Lower lobe of right lung (tissue), 2 donors: ENCODE measurements around the gene RHEX. TPM values are rescaled to one million over a fixed set of nuclear protein-coding genes. Genes with fewer than 3 reads are reported as not detected.

ENCODE experiments used
- ATAC-seq, 2 donors: fragments of 200-7000 bp; cut with Tn5 transposase; one replicate each; pipeline ENCODE4 v1.9.1; 2020 to 2022; ENCODE audit warnings: mild to moderate bottlenecking in 2 of 2, moderate library complexity in 2 of 2
- DNase-seq: peaks from one replicate; pipeline ENCODE4 v3.0.0-alpha.2; 2020
- H3K27ac ChIP-seq: fragments of 200-600 bp; one replicate; pipeline ENCODE4 v1.8.0; 2022
- H3K27me3 ChIP-seq: fragments of 200-600 bp; one replicate; pipeline ENCODE4 v1.8.0; 2022; ENCODE audit warnings: low read depth
- H3K36me3 ChIP-seq: fragments of 200-600 bp; one replicate; pipeline ENCODE4 v1.8.0; 2022; ENCODE audit warnings: mild to moderate bottlenecking
- H3K4me1 ChIP-seq: fragments of 200-600 bp; one replicate; pipeline ENCODE4 v1.8.0; 2022
- H3K4me3 ChIP-seq: fragments of 200-600 bp; one replicate; pipeline ENCODE4 v1.8.0; 2022; ENCODE audit warnings: mild to moderate bottlenecking
- H3K9me3 ChIP-seq: fragments of 200-600 bp; one replicate; pipeline ENCODE4 v1.8.0; 2022
- CTCF ChIP-seq: fragments of 200-600 bp; IDR thresholded peaks from one replicate; pipeline ENCODE4 v1.8.0; 2022; ENCODE audit warnings: antibody characterized with exemption, mild to moderate bottlenecking
- intact Hi-C: fragments of 100-400 bp; cut with DNase I; formaldehyde crosslinking; loops from one replicate; pipeline ENCODE4 v1.11.0; 2022
- total RNA-seq: library from RNA; stranded (reverse); fragmentation: NEBNext Ultra II Directional; extraction: Animal tissue kit (Norgen Biotek cat#: 25700); gene quantifications from one replicate; pipeline ENCODE4 v1.2.1, GENCODE V29; 2021
- donor health status: DM: no; HTN: yes; CAD: no; lungs with severe emphysema.

The RHEX gene
- total RNA-seq, 1 donor from 2014 or later, result 13.5 TPM

- ATAC-seq (no peak), DNase-seq (no peak)
- H3K9me3 ChIP-seq, result peaks cover 6% of the 10 kb centered on the region
These were observed 67.4 kb downstream of the RHEX start for GRCh38 chr1:206120406-206120805.

GRCh38 chr1:206121269-206121668 lies 68.3 kb downstream of the RHEX start:
- Histone ChIP-seq H3K36me3 (no peaks in the 10 kb centered on the region), H3K27me3 (peaks cover 22% of the 10 kb centered on the region), H3K9me3 (peaks cover 6% of the 10 kb centered on the region), H3K4me3 (no peak overlapping the region), H3K27ac (no peak overlapping the region), H3K4me1 (peaks cover 11% of the 10 kb centered on the region)
- intact Hi-C loops, result no loop called here
- no peak for TF ChIP-seq CTCF
- ATAC-seq (no peak), DNase-seq (no peak)

More at GRCh38 chr1:206120406-206120805, 67.4 kb downstream of the RHEX start:
- no peak overlapping the region for H3K27ac ChIP-seq
- intact Hi-C loops, result no loop called here
- peaks cover 11% of the 10 kb centered on the region for H3K4me1 ChIP-seq
- peaks cover 22% of the 10 kb centered on the region for H3K27me3 ChIP-seq
- no peak overlapping the region for H3K4me3 ChIP-seq
- no peaks in the 10 kb centered on the region for H3K36me3 ChIP-seq
- no peak for TF ChIP-seq CTCF

- no peak for DNase-seq
- Histone ChIP-seq H3K4me1 (peaks cover 3% of the 10 kb centered on the region), H3K27ac (no peak overlapping the region), H3K27me3 (peaks cover 17% of the 10 kb centered on the region), H3K4me3 (no peak overlapping the region), H3K9me3 (peaks cover 6% of the 10 kb centered on the region), H3K36me3 (no peaks in the 10 kb centered on the region)
- no peak for TF ChIP-seq CTCF
- ATAC-seq, result no peak
- intact Hi-C loops, result no loop called here
These were observed 69.7 kb downstream of the RHEX start for GRCh38 chr1:206122686-206123085.

DNA sequence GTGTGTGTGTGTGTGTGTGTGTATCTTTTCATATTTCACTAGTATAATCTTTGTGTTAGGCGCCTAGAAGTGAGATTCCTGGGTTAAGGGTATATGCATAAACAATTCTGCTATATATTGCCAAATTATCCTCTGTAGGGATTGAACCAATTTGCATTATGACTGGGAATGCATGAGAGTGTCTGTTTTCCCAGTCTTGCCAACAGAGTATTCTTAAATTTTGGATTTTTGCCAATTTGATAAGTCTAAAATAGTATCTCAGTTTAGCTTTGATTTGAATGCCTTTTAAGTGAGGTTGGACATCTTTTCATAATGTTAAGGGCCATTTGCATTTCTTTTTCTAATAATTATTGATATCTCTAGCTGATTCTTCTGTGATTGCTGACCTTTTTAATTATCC lies 72.4 kb downstream of the RHEX start:
- intact Hi-C loops, result no loop called here
- no peak overlapping the region for H3K27ac ChIP-seq
- H3K36me3 ChIP-seq, result no peaks in the 10 kb centered on the region
- H3K4me3 ChIP-seq, result no peak overlapping the region
- peaks cover 4% of the 10 kb centered on the region for H3K27me3 ChIP-seq
- peaks cover 6% of the 10 kb centered on the region for H3K9me3 ChIP-seq
- ATAC-seq (no peak), DNase-seq (no peak)
- no peaks in the 10 kb centered on the region for H3K4me1 ChIP-seq
- TF ChIP-seq CTCF, result no peak

- Histone ChIP-seq H3K4me1 (no peaks in the 10 kb centered on the region), H3K4me3 (no peak overlapping the region), H3K27me3 (peaks cover 4% of the 10 kb centered on the region), H3K9me3 (no peaks in the 10 kb centered on the region), H3K36me3 (no peaks in the 10 kb centered on the region), H3K27ac (no peak overlapping the region)
- intact Hi-C loops, result no loop called here
- TF ChIP-seq CTCF, result no peak
- ATAC-seq (no peak), DNase-seq (no peak)
These were observed 74.4 kb downstream of the RHEX start for GRCh38 chr1:206127336-206127735.

- Histone ChIP-seq H3K36me3 (no peaks in the 10 kb centered on the region), H3K27ac (no peak overlapping the region), H3K4me3 (no peak overlapping the region), H3K9me3 (no peaks in the 10 kb centered on the region), H3K4me1 (no peaks in the 10 kb centered on the region), H3K27me3 (peaks cover 4% of the 10 kb centered on the region)
- DNase-seq (no peak), ATAC-seq (peak; percentile 33 to 64)
- no peak for TF ChIP-seq CTCF
- intact Hi-C loops, result no loop called here
These were observed 75.2 kb downstream of the RHEX start for GRCh38 chr1:206128196-206128595.
